GM12878 (cell line): ENCODE measurements around the gene RYK. TPM values are rescaled to one million over a fixed set of nuclear protein-coding genes. Genes with fewer than 3 reads are reported as not detected.

Experiments used
- ATAC-seq: fragments of 200-7000 bp; cut with Tn5 transposase; 3 replicates; pipeline ENCODE4 v1.9.1; 2020; ENCODE audit warnings: mild to moderate bottlenecking, moderate library complexity
- BruUV-seq: library from RNA; stranded (reverse); fragments of 400-500 nt; replicated peaks from 2 replicates; lab custom pipeline; 2021; lab: Mats Ljungman, UMichigan
- CTCF ChIA-PET: fragments of 300-600 bp; sonication (Branson Sonifier 250); formaldehyde crosslinking; extraction: SDS; loops from one replicate; lab custom pipeline; 2021; ENCODE audit warnings: inconsistent platforms; lab: Yijun Ruan, JAX
- POLR2A ChIA-PET: fragments of 350-600 bp; formaldehyde crosslinking; extraction: SDS; loops from one replicate; lab custom pipeline; 2021; ENCODE audit warnings: inconsistent platforms; lab: Charles Lee
- RAD21 ChIA-PET: fragments of 300-600 bp; sonication (Branson Sonifier 250); formaldehyde crosslinking; loops from one replicate; lab custom pipeline; 2023; ENCODE audit warnings: antibody characterized with exemption; ENCODE audit not compliant: unreplicated experiment; lab: Charles Lee
- SMC1A ChIA-PET: fragments of 300-600 bp; sonication (Branson Sonifier 250); formaldehyde crosslinking; loops from one replicate; lab custom pipeline; 2023; ENCODE audit not compliant: unreplicated experiment, uncharacterized antibody; lab: Charles Lee
- DNase-seq: peaks from one replicate; pipeline ENCODE4 v3.0.0-alpha.2; 2011; ENCODE audit warnings: low read depth, low spot score
- FAIRE-seq: peaks from 3 replicates; lab custom pipeline; 2011; peaks lifted over from hg19 to GRCh38; lab: Jason Lieb, UNC
- H2AFZ ChIP-seq: 2 replicates; pipeline ENCODE4 v1.6.0; 2011; ENCODE audit warnings: low read depth, low read length, control low read depth; ENCODE audit not compliant: control insufficient read depth
- H3K27ac ChIP-seq: 2 replicates; pipeline ENCODE4 v1.5.1; 2011; ENCODE audit warnings: control low read depth; ENCODE audit not compliant: control insufficient read depth, insufficient read depth
- H3K27me3 ChIP-seq, 2 experiments: replicated peaks in 1 of 2; 2 replicates each; pipeline versions ENCODE4 v1.6.0 to v1.6.1; 2011; ENCODE audit warnings: low read length in 1 of 2; ENCODE audit not compliant: control insufficient read depth in 2 of 2, insufficient read depth in 2 of 2
- H3K36me3 ChIP-seq, 2 experiments: 2 replicates each; pipeline ENCODE4 v1.5.1; 2011; ENCODE audit warnings: low read length in 1 of 2; ENCODE audit not compliant: control insufficient read depth in 2 of 2, insufficient read depth in 2 of 2
- H3K4me1 ChIP-seq: 2 replicates; pipeline ENCODE4 v1.6.1; 2011; ENCODE audit warnings: mild to moderate bottlenecking, low read length, moderate library complexity, mixed read lengths; ENCODE audit not compliant: control insufficient read depth, insufficient read depth
- H3K4me2 ChIP-seq: 2 replicates; pipeline ENCODE4 v1.6.0; 2011; ENCODE audit warnings: control low read depth; ENCODE audit not compliant: control insufficient read depth, insufficient read depth
- H3K4me3 ChIP-seq: fragments of 200-600 bp; sonication (generic); 2 replicates; pipeline ENCODE4 v1.5.1; 2016
- H3K79me2 ChIP-seq: 2 replicates; pipeline ENCODE4 v1.6.0; 2011; ENCODE audit warnings: low read length; ENCODE audit not compliant: control insufficient read depth, insufficient read depth
- H3K9ac ChIP-seq: 2 replicates; pipeline ENCODE4 v1.8.0; 2011; ENCODE audit warnings: low read length, control low read depth, mixed read lengths; ENCODE audit not compliant: control insufficient read depth, insufficient read depth
- H3K9me3 ChIP-seq: replicated peaks from 3 replicates; pipeline ENCODE4 v1.5.1; 2011; ENCODE audit warnings: mild to moderate bottlenecking, low read length; ENCODE audit not compliant: control insufficient read depth, insufficient read depth
- H4K20me1 ChIP-seq: 2 replicates; pipeline ENCODE4 v1.6.0; 2011; ENCODE audit not compliant: control insufficient read depth, insufficient read depth
- ASH2L ChIP-seq: fragments of 300-600, 200-600 bp; sonication (generic); IDR thresholded peaks from 2 replicates; pipeline ENCODE4 v1.6.1; 2017; ENCODE audit warnings: low read depth, mild to moderate bottlenecking, borderline replicate concordance
- BRCA1 ChIP-seq: IDR thresholded peaks from 2 replicates; pipeline ENCODE4 v1.6.1; 2011; ENCODE audit warnings: low read depth, low read length, improper control_type of control experiment
- CREB1 ChIP-seq: IDR thresholded peaks from 2 replicates; pipeline ENCODE4 v1.6.1; 2012; ENCODE audit warnings: low read depth, mild to moderate bottlenecking, inconsistent platforms
- ESRRA ChIP-seq: IDR thresholded peaks from 2 replicates; pipeline ENCODE4 v1.6.1; 2012; ENCODE audit warnings: mild to moderate bottlenecking, low read length, improper control_type of control experiment
- HDGF ChIP-seq: fragments of 450-650 bp; IDR thresholded peaks from 2 replicates; pipeline ENCODE4 v1.6.1; 2016; ENCODE audit warnings: antibody characterized with exemption
- MXI1 ChIP-seq: fragments of 150-350 bp; IDR thresholded peaks from 2 replicates; pipeline ENCODE4 v1.6.1; 2011; ENCODE audit warnings: low read depth, mild to moderate bottlenecking, inconsistent platforms, low read length, improper control_type of control experiment
- PAX5 ChIP-seq: IDR thresholded peaks from 2 replicates; pipeline ENCODE4 v1.6.1; 2011; ENCODE audit warnings: low read depth, low read length, borderline replicate concordance
- RFX5 ChIP-seq: IDR thresholded peaks from 2 replicates; pipeline ENCODE4 v1.6.1; 2011; ENCODE audit warnings: low read depth, low read length, improper control_type of control experiment
- SIX5 ChIP-seq: IDR thresholded peaks from 2 replicates; pipeline ENCODE4 v1.6.1; 2011; ENCODE audit warnings: mild to moderate bottlenecking, low read depth, low read length, moderate library complexity; ENCODE audit not compliant: severe bottlenecking
- SRF ChIP-seq, 2 experiments: IDR thresholded peaks; 2 replicates each; pipeline ENCODE4 v1.6.1; 2011; ENCODE audit warnings: low read depth in 2 of 2, low read length in 2 of 2, mild to moderate bottlenecking in 1 of 2, moderate library complexity in 1 of 2
- STAT3 ChIP-seq: IDR thresholded peaks from 2 replicates; pipeline ENCODE4 v1.6.1; 2011; ENCODE audit warnings: low read depth, low read length, improper control_type of control experiment
- ZSCAN29 ChIP-seq: fragments of 450-650 bp; IDR thresholded peaks from 2 replicates; pipeline ENCODE4 v1.6.1; 2017; ENCODE audit warnings: mild to moderate bottlenecking, moderate library complexity
- WGBS: methylation state at CpG from one replicate; pipeline ENCODE4 v1.1.6; 2016; ENCODE audit warnings: low lambda C conversion rate; ENCODE audit not compliant: insufficient replicate concordance, insufficient coverage; ENCODE audit errors: missing lambda C conversion rate; 5-methylcytosine and 5-hydroxymethylcytosine counted together
- in situ Hi-C: fragments of 300-500 bp; cut with MboI; formaldehyde crosslinking; loops from 9 replicates; pipeline ENCODE4 v1.14.3; 2018; ENCODE audit warnings: mixed read lengths
- intact Hi-C: fragments of 100-400 bp; cut with micrococcal nuclease; formaldehyde crosslinking; loops from one replicate; pipeline ENCODE4 v1.14.2; 2022; ENCODE audit not compliant: unreplicated experiment
- polyA plus RNA-seq, 11 experiments: library from polyadenylated mRNA; depleted of rRNA in 4 of 11; unstranded in 6 of 11; stranded (reverse) in 5 of 11; fragments of >200 nt; fragmentation: Nextera tagmentation in 4 of 11; fragmentation: Illumina TruSeq in 1 of 11; extraction: Ambion mirVana in 4 of 11; extraction: Trizol in 1 of 11; gene quantifications; 1 replicate in 1 of 11; 2 replicates in 10 of 11; pipeline versions ENCODE4 v1.2.1 to v1.2.3, GENCODE V29; 2011 to 2016; ENCODE audit warnings: inconsistent platforms in 2 of 11, missing spikeins in 2 of 11, low read depth in 1 of 11
- total RNA-seq, 4 experiments: library from RNA; depleted of rRNA in 3 of 4; stranded (reverse); fragments of >200 nt in 3 of 4; fragmentation: Illumina TruSeq in 1 of 4; extraction: Trizol in 1 of 4; gene quantifications; 2 replicates each; pipeline versions ENCODE4 v1.2.1 to v1.2.3, GENCODE V29; 2013 to 2021
- TF ChIP-seq, protein P1 (sequence below): fragments of 450-650 bp; formaldehyde crosslinking; IDR thresholded peaks from 2 replicates; pipeline ENCODE4 v1.4.0; 2020; ENCODE audit warnings: mild to moderate bottlenecking, moderate library complexity
- TF ChIP-seq, protein P2 (sequence below): fragments of 450-650 bp; conservative IDR thresholded peaks from 2 replicates; pipeline ENCODE4 v1.6.1; 2017; ENCODE audit warnings: mild to moderate bottlenecking, moderate library complexity
- TF ChIP-seq, protein P3 (sequence below): IDR thresholded peaks from 2 replicates; pipeline ENCODE4 v1.6.1; 2012; ENCODE audit warnings: low read depth, low read length, improper control_type of control experiment
- TF ChIP-seq, protein P4 (sequence below): fragments of 150-350 bp; IDR thresholded peaks from 2 replicates; pipeline ENCODE4 v1.6.1; 2014; ENCODE audit warnings: mild to moderate bottlenecking, low read depth, low read length

Gene RYK
- total and polyA plus RNA-seq, 10 of the 15 experiments (the other 5 are each of a cell fraction or from before 2014, with no cell fraction given): 2.0 to 25.1 (median 11.1) TPM

DNA sequence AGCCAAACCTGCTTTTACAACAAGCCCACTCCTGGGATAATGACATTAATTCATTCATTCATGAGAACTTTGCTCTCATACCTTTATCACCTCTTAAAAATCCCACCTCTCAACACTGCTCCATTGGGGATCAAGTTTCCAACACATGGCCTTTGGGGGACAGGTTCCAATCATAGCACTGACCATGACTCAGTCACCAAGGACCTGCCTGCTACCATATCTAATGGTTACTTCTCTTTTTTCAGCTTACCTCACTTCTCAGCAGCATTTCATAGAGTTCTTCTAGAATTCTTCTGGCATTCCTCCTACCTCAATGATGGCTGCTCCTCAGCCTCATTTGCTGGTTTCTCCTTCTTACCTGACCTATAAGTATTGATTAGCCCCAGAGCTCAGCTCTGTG lies 36.9 kb upstream of the RYK start (continued):
- no peak for TF ChIP-seq HDGF
- TF ChIP-seq MXI1: no peak
- TF ChIP-seq, protein P1, sequence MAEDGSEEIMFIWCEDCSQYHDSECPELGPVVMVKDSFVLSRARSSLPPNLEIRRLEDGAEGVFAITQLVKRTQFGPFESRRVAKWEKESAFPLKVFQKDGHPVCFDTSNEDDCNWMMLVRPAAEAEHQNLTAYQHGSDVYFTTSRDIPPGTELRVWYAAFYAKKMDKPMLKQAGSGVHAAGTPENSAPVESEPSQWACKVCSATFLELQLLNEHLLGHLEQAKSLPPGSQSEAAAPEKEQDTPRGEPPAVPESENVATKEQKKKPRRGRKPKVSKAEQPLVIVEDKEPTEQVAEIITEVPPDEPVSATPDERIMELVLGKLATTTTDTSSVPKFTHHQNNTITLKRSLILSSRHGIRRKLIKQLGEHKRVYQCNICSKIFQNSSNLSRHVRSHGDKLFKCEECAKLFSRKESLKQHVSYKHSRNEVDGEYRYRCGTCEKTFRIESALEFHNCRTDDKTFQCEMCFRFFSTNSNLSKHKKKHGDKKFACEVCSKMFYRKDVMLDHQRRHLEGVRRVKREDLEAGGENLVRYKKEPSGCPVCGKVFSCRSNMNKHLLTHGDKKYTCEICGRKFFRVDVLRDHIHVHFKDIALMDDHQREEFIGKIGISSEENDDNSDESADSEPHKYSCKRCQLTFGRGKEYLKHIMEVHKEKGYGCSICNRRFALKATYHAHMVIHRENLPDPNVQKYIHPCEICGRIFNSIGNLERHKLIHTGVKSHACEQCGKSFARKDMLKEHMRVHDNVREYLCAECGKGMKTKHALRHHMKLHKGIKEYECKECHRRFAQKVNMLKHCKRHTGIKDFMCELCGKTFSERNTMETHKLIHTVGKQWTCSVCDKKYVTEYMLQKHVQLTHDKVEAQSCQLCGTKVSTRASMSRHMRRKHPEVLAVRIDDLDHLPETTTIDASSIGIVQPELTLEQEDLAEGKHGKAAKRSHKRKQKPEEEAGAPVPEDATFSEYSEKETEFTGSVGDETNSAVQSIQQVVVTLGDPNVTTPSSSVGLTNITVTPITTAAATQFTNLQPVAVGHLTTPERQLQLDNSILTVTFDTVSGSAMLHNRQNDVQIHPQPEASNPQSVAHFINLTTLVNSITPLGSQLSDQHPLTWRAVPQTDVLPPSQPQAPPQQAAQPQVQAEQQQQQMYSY: no peak
- TF ChIP-seq BRCA1: no peak
- TF ChIP-seq, protein P2, sequence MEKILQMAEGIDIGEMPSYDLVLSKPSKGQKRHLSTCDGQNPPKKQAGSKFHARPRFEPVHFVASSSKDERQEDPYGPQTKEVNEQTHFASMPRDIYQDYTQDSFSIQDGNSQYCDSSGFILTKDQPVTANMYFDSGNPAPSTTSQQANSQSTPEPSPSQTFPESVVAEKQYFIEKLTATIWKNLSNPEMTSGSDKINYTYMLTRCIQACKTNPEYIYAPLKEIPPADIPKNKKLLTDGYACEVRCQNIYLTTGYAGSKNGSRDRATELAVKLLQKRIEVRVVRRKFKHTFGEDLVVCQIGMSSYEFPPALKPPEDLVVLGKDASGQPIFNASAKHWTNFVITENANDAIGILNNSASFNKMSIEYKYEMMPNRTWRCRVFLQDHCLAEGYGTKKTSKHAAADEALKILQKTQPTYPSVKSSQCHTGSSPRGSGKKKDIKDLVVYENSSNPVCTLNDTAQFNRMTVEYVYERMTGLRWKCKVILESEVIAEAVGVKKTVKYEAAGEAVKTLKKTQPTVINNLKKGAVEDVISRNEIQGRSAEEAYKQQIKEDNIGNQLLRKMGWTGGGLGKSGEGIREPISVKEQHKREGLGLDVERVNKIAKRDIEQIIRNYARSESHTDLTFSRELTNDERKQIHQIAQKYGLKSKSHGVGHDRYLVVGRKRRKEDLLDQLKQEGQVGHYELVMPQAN: no peak
- TF ChIP-seq, all 136 proteins: peak for 0

DNA sequence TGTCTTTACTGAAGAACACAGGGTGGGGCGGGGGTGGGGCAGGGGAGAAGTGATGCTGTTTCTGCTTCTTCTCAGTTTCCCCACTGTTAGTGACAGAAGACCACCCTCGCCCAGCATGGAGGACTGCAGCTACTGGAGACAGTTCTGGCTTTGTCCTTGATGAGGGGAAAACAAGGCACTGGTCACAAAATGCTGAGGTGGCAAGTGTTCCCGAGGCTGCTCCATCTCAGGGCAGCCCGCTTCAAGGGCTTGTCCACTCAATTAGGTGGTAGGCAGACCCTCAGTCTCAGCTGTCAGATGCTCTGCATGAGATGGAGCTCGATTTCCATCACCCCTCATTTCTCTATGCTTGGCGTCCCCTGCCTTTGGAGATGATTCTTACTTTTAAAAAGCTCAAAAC lies 33.8 kb upstream of the RYK start:
- POLR2A ChIA-PET: no interaction called here
- in situ Hi-C loops (no loop called here), intact Hi-C loops (no loop called here)
- BruUV-seq: no TSS peak
- SMC1A ChIA-PET: no interaction called here
- FAIRE-seq (no peak), ATAC-seq (no peak), DNase-seq (no peak)
- no peak overlapping the region for H3K4me2 ChIP-seq
- peaks cover 2 to 3% of the 10 kb centered on the region in 2 experiments; a peak in 3 of 4 replicates for H3K27me3 ChIP-seq
- H3K9ac ChIP-seq: no peak overlapping the region
- H3K4me3 ChIP-seq: no peak overlapping the region
- H3K36me3 ChIP-seq: no peaks in the 10 kb centered on the region
- CTCF ChIA-PET: interaction anchor here (1.3 kb wide), 1 partner anchor 72 kb away, joined by 4 read pairs; no protein-coding TSS in a partner anchor
- H3K4me1 ChIP-seq: no peaks in the 10 kb centered on the region
- WGBS: 10% methylated on average over 6 of the region's 6 CpGs
- H3K9me3 ChIP-seq: no peaks in the 10 kb centered on the region
- no peaks in the 10 kb centered on the region for H4K20me1 ChIP-seq
- no peak overlapping the region for H2AFZ ChIP-seq
- H3K79me2 ChIP-seq: no peaks in the 10 kb centered on the region
- RAD21 ChIA-PET: no interaction called here
- no peak overlapping the region for H3K27ac ChIP-seq
- TF ChIP-seq, protein P3, sequence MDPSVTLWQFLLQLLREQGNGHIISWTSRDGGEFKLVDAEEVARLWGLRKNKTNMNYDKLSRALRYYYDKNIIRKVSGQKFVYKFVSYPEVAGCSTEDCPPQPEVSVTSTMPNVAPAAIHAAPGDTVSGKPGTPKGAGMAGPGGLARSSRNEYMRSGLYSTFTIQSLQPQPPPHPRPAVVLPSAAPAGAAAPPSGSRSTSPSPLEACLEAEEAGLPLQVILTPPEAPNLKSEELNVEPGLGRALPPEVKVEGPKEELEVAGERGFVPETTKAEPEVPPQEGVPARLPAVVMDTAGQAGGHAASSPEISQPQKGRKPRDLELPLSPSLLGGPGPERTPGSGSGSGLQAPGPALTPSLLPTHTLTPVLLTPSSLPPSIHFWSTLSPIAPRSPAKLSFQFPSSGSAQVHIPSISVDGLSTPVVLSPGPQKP: no peak
- TF ChIP-seq SIX5: no peak
- TF ChIP-seq SRF (IDR thresholded peaks at IDR 0.05; ENCODE audit: low read depth in 2 of 2, low read length in 2 of 2): no peak
- no peak for TF ChIP-seq ZSCAN29
- TF ChIP-seq ASH2L: no peak
- no peak for TF ChIP-seq STAT3
- TF ChIP-seq ESRRA: no peak
- no peak for TF ChIP-seq CREB1
- no peak for TF ChIP-seq RFX5
- TF ChIP-seq, protein P4, sequence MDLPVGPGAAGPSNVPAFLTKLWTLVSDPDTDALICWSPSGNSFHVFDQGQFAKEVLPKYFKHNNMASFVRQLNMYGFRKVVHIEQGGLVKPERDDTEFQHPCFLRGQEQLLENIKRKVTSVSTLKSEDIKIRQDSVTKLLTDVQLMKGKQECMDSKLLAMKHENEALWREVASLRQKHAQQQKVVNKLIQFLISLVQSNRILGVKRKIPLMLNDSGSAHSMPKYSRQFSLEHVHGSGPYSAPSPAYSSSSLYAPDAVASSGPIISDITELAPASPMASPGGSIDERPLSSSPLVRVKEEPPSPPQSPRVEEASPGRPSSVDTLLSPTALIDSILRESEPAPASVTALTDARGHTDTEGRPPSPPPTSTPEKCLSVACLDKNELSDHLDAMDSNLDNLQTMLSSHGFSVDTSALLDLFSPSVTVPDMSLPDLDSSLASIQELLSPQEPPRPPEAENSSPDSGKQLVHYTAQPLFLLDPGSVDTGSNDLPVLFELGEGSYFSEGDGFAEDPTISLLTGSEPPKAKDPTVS: no peak
- no peak for TF ChIP-seq PAX5
